GM23338 (cell line): ENCODE measurements around the gene SLC6A19. TPM values are rescaled to one million over a fixed set of nuclear protein-coding genes. Genes with fewer than 3 reads are reported as not detected.

Experiments
- ATAC-seq: fragments of 200-7000 bp; cut with Tn5 transposase; 3 replicates; pipeline ENCODE4 v1.9.1; 2020
- DNase-seq: peaks from one replicate; pipeline ENCODE4 v3.0.0-alpha.2; 2015; ENCODE audit warnings: low spot score
- H2AFZ ChIP-seq: fragments of 200-600 bp; sonication (generic); 2 replicates; pipeline ENCODE4 v1.8.0; 2016; ENCODE audit warnings: antibody characterized with exemption, mild to moderate bottlenecking, moderate library complexity
- H3F3A ChIP-seq: fragments of 200-600 bp; sonication (generic); replicated peaks from 2 replicates; pipeline ENCODE4 v1.8.0; 2017; ENCODE audit warnings: antibody characterized with exemption, mixed run types, low read depth
- H3K27ac ChIP-seq: fragments of 200-600 bp; sonication (generic); 2 replicates; pipeline ENCODE4 v1.6.1; 2016; ENCODE audit warnings: low read depth
- H3K27me3 ChIP-seq: fragments of 200-600 bp; sonication (generic); 2 replicates; pipeline ENCODE4 v1.8.0; 2016; ENCODE audit warnings: mild to moderate bottlenecking, mixed run types, moderate library complexity; ENCODE audit not compliant: insufficient read depth
- H3K36me3 ChIP-seq: fragments of 200-600 bp; sonication (generic); 2 replicates; pipeline ENCODE4 v1.8.0; 2016; ENCODE audit warnings: mild to moderate bottlenecking; ENCODE audit not compliant: insufficient read depth
- H3K4me1 ChIP-seq: fragments of 200-600 bp; sonication (generic); 2 replicates; pipeline ENCODE4 v1.8.0; 2016; ENCODE audit warnings: mild to moderate bottlenecking, moderate library complexity; ENCODE audit not compliant: insufficient read depth
- H3K4me2 ChIP-seq: fragments of 200-600 bp; sonication (generic); 2 replicates; pipeline ENCODE4 v1.7.1; 2017; ENCODE audit warnings: mixed run types
- H3K4me3 ChIP-seq: fragments of 200-600 bp; sonication (generic); 2 replicates; pipeline ENCODE4 v1.6.1; 2016; ENCODE audit warnings: mixed run types
- H3K79me2 ChIP-seq: fragments of 200-600 bp; sonication (generic); replicated peaks from 2 replicates; pipeline ENCODE4 v1.8.0; 2017; ENCODE audit warnings: mild to moderate bottlenecking; ENCODE audit not compliant: insufficient read depth
- H3K9me2 ChIP-seq: fragments of 200-600 bp; sonication (generic); 2 replicates; pipeline ENCODE4 v1.8.0; 2017; ENCODE audit not compliant: insufficient read depth
- H4K20me1 ChIP-seq: fragments of 200-600 bp; sonication (generic); replicated peaks from 2 replicates; pipeline ENCODE4 v1.8.0; 2017; ENCODE audit warnings: mild to moderate bottlenecking; ENCODE audit not compliant: insufficient read depth
- H3K27ac Mint-ChIP-seq: 2 replicates; pipeline ENCODE4 v1.8.0; 2020; ENCODE audit warnings: inconsistent platforms, mild to moderate bottlenecking, moderate library complexity, mixed read lengths
- H3K27me3 Mint-ChIP-seq: 3 replicates; pipeline ENCODE4 v1.8.0; 2022; ENCODE audit warnings: low read depth, mild to moderate bottlenecking, moderate library complexity, mixed read lengths, inconsistent platforms; ENCODE audit not compliant: insufficient read depth, poor library complexity
- H3K36me3 Mint-ChIP-seq: 3 replicates; pipeline ENCODE4 v1.8.0; 2021; ENCODE audit warnings: low read depth, mild to moderate bottlenecking, inconsistent platforms, moderate library complexity, mixed read lengths
- H3K4me1 Mint-ChIP-seq: 3 replicates; pipeline ENCODE4 v1.8.0; 2020; ENCODE audit warnings: mild to moderate bottlenecking, inconsistent platforms, mixed read lengths
- H3K4me3 Mint-ChIP-seq: 3 replicates; pipeline ENCODE4 v1.8.0; 2021; ENCODE audit warnings: moderate library complexity, mild to moderate bottlenecking, inconsistent platforms, mixed read lengths
- H3K9me3 Mint-ChIP-seq: 3 replicates; pipeline ENCODE4 v1.8.0; 2020; ENCODE audit warnings: moderate library complexity, mild to moderate bottlenecking, inconsistent platforms, mixed read lengths
- CREB1 ChIP-seq: fragments of 250-450 bp; sonication (Bioruptor Pico); IDR thresholded peaks from 2 replicates; pipeline ENCODE4 v1.5.0; 2020; ENCODE audit warnings: low read depth, mild to moderate bottlenecking, moderate library complexity
- EZH2 ChIP-seq: fragments of 200-600 bp; sonication (generic); IDR thresholded peaks from one replicate; pipeline ENCODE4 v1.8.0; 2017; ENCODE audit warnings: antibody characterized with exemption, mild to moderate bottlenecking, low read depth; ENCODE audit not compliant: unreplicated experiment
- EZH2phosphoT487 ChIP-seq: fragments of 200-600 bp; sonication (generic); IDR thresholded peaks from one replicate; pipeline ENCODE4 v1.8.1; 2018; ENCODE audit warnings: antibody characterized with exemption; ENCODE audit not compliant: unreplicated experiment
- NANOG ChIP-seq: IDR thresholded peaks from 2 replicates; pipeline ENCODE4 v1.6.1; 2016; ENCODE audit warnings: antibody characterized with exemption, borderline replicate concordance
- POLR2AphosphoS5 ChIP-seq: IDR thresholded peaks from 2 replicates; pipeline ENCODE4 v1.6.1; 2016; ENCODE audit warnings: antibody characterized with exemption, low read depth
- ZNF114 ChIP-seq: fragments of 250-450 bp; sonication (Bioruptor Pico); IDR thresholded peaks from 2 replicates; pipeline ENCODE4 v1.5.0; 2020; ENCODE audit warnings: mild to moderate bottlenecking, moderate library complexity
- ZNF331 ChIP-seq: fragments of 250-450 bp; sonication (Bioruptor Pico); IDR thresholded peaks from 2 replicates; pipeline ENCODE4 v1.5.0; 2020; ENCODE audit warnings: low read depth, mild to moderate bottlenecking, moderate library complexity
- polyA plus RNA-seq: library from polyadenylated mRNA; unstranded; fragments of >200 nt; fragmentation: Nextera tagmentation; extraction: Ambion mirVana; gene quantifications from 2 replicates; pipeline ENCODE4 v1.2.1, GENCODE V29; 2016
- total RNA-seq: library from RNA; depleted of rRNA; stranded (reverse); fragments of >200 nt; shearing (Covaris generic); gene quantifications from 2 replicates; pipeline ENCODE4 v1.2.3, GENCODE V29; 2014
- TF ChIP-seq, protein P1 (sequence below): fragments of 250-450 bp; sonication (Bioruptor Pico); IDR thresholded peaks from 2 replicates; pipeline ENCODE4 v1.5.0; 2020; ENCODE audit warnings: mild to moderate bottlenecking, moderate library complexity
- TF ChIP-seq, protein P2 (sequence below): IDR thresholded peaks from 2 replicates; pipeline ENCODE4 v1.6.1; 2016; ENCODE audit warnings: antibody characterized with exemption
- TF ChIP-seq, protein P3 (sequence below), 2 experiments: fragments of 200-600 bp in 1 of 2; sonication (generic) in 1 of 2; conservative IDR thresholded peaks; 2 replicates each; pipeline versions ENCODE4 v1.5.1 to v1.6.1; 2016 to 2017; ENCODE audit warnings: antibody characterized with exemption in 2 of 2, low read depth in 2 of 2, mild to moderate bottlenecking in 2 of 2, moderate library complexity in 1 of 2

SLC6A19 gene
- total and polyA plus RNA-seq, 2 experiments from 2014 or later = not detected

DNA sequence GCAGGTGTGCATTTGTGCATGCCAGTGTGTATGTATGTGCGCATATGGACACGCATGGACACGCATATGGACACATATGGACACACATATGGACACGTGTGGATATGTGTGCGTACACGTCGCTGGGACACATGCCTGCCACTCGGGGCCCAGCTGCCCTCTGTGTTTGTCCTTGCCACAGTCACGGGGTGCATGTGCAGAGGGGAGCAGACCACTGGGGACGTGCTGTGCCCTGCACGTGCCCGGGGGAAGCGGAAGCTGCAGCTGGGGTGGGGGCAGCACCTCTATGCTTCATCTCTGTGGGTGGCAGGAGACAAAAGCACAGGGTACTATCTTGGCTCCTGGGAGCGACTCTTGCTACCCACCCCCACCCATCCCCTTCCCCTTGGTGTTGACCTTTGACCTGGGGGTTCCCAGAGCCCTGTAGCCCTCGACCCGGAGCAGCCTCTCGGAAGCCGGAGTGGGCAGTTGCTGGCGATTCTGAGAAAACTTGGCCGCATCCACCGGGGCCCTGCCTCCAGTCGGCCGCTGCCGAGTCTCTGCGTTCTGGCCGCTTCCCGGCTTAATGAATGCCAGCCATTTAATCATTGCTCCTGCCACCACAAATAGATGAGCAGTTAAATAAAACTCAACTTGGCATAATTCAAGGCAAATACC lies 21.4 kb downstream of the SLC6A19 start (continued):
- TF ChIP-seq EZH2phosphoT487 (no peak), POLR2AphosphoS5 (no peak), NANOG (no peak)
- TF ChIP-seq, protein P1, sequence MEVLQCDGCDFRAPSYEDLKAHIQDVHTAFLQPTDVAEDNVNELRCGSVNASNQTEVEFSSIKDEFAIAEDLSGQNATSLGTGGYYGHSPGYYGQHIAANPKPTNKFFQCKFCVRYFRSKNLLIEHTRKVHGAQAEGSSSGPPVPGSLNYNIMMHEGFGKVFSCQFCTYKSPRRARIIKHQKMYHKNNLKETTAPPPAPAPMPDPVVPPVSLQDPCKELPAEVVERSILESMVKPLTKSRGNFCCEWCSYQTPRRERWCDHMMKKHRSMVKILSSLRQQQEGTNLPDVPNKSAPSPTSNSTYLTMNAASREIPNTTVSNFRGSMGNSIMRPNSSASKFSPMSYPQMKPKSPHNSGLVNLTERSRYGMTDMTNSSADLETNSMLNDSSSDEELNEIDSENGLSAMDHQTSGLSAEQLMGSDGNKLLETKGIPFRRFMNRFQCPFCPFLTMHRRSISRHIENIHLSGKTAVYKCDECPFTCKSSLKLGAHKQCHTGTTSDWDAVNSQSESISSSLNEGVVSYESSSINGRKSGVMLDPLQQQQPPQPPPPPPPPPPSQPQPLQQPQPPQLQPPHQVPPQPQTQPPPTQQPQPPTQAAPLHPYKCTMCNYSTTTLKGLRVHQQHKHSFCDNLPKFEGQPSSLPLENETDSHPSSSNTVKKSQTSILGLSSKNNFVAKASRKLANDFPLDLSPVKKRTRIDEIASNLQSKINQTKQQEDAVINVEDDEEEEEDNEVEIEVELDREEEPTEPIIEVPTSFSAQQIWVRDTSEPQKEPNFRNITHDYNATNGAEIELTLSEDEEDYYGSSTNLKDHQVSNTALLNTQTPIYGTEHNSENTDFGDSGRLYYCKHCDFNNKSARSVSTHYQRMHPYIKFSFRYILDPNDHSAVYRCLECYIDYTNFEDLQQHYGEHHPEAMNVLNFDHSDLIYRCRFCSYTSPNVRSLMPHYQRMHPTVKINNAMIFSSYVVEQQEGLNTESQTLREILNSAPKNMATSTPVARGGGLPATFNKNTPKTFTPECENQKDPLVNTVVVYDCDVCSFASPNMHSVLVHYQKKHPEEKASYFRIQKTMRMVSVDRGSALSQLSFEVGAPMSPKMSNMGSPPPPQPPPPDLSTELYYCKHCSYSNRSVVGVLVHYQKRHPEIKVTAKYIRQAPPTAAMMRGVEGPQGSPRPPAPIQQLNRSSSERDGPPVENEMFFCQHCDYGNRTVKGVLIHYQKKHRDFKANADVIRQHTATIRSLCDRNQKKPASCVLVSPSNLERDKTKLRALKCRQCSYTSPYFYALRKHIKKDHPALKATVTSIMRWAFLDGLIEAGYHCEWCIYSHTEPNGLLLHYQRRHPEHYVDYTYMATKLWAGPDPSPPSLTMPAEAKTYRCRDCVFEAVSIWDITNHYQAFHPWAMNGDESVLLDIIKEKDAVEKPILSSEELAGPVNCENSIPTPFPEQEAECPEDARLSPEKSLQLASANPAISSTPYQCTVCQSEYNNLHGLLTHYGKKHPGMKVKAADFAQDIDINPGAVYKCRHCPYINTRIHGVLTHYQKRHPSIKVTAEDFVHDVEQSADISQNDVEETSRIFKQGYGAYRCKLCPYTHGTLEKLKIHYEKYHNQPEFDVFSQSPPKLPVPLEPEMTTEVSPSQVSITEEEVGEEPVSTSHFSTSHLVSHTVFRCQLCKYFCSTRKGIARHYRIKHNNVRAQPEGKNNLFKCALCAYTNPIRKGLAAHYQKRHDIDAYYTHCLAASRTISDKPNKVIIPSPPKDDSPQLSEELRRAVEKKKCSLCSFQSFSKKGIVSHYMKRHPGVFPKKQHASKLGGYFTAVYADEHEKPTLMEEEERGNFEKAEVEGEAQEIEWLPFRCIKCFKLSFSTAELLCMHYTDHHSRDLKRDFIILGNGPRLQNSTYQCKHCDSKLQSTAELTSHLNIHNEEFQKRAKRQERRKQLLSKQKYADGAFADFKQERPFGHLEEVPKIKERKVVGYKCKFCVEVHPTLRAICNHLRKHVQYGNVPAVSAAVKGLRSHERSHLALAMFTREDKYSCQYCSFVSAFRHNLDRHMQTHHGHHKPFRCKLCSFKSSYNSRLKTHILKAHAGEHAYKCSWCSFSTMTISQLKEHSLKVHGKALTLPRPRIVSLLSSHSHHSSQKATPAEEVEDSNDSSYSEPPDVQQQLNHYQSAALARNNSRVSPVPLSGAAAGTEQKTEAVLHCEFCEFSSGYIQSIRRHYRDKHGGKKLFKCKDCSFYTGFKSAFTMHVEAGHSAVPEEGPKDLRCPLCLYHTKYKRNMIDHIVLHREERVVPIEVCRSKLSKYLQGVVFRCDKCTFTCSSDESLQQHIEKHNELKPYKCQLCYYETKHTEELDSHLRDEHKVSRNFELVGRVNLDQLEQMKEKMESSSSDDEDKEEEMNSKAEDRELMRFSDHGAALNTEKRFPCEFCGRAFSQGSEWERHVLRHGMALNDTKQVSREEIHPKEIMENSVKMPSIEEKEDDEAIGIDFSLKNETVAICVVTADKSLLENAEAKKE (CRISPR knock-in tag) = no peak

DNA sequence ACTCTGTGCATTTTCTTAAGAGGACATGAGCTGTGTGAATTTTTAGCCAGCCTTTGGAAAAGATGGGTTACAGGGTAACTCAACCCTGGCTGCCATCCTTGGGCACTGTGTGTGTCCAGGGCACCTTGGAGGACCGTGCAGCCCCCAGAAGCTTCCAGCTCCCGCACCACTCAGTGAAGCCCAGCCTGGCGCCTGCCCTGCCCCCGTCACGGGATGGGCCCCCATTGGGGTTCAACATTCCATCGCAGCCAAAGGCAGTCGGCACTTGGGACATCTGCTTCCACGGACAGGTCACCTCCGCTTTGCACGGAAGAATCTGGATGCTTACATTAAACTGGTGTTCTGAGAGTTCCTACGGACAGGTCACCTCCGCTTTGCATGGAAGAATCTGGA lies 21.9 kb downstream of the SLC6A19 start:
- no peaks in the 10 kb centered on the region for H3K27me3 ChIP-seq
- peaks cover 4% of the 10 kb centered on the region; the same call in 1 of the 2 replicates for H3K9me2 ChIP-seq
- H3K4me3 Mint-ChIP-seq = no peak overlapping the region
- H3K79me2 ChIP-seq = no peaks in the 10 kb centered on the region
- H2AFZ ChIP-seq = no peak overlapping the region
- no peak for ATAC-seq
- no peaks in the 10 kb centered on the region for H3K36me3 Mint-ChIP-seq
- no peak overlapping the region for H3K27ac ChIP-seq
- no peak for DNase-seq
- no peaks in the 10 kb centered on the region for H3K36me3 ChIP-seq
- H3K27ac Mint-ChIP-seq = no peak overlapping the region
- no peaks in the 10 kb centered on the region for H4K20me1 ChIP-seq
- no peak overlapping the region for H3K4me2 ChIP-seq
- peaks cover 15% of the 10 kb centered on the region for H3K4me1 Mint-ChIP-seq
- peaks cover 10% of the 10 kb centered on the region for H3F3A ChIP-seq
- H3K9me3 Mint-ChIP-seq = no peaks in the 10 kb centered on the region; the same call in 1 of the 3 replicates
- no peak overlapping the region for H3K4me3 ChIP-seq
- H3K4me1 ChIP-seq = no peaks in the 10 kb centered on the region
- H3K27me3 Mint-ChIP-seq = peaks cover 13% of the 10 kb centered on the region
- no peak for TF ChIP-seq CREB1 (CRISPR knock-in tag)
- TF ChIP-seq ZNF331 (CRISPR knock-in tag) = no peak
- TF ChIP-seq EZH2 = no peak
- TF ChIP-seq, protein P2, sequence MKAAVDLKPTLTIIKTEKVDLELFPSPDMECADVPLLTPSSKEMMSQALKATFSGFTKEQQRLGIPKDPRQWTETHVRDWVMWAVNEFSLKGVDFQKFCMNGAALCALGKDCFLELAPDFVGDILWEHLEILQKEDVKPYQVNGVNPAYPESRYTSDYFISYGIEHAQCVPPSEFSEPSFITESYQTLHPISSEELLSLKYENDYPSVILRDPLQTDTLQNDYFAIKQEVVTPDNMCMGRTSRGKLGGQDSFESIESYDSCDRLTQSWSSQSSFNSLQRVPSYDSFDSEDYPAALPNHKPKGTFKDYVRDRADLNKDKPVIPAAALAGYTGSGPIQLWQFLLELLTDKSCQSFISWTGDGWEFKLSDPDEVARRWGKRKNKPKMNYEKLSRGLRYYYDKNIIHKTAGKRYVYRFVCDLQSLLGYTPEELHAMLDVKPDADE = no peak
- TF ChIP-seq ZNF114 (CRISPR knock-in tag) = no peak
- TF ChIP-seq, protein P3, sequence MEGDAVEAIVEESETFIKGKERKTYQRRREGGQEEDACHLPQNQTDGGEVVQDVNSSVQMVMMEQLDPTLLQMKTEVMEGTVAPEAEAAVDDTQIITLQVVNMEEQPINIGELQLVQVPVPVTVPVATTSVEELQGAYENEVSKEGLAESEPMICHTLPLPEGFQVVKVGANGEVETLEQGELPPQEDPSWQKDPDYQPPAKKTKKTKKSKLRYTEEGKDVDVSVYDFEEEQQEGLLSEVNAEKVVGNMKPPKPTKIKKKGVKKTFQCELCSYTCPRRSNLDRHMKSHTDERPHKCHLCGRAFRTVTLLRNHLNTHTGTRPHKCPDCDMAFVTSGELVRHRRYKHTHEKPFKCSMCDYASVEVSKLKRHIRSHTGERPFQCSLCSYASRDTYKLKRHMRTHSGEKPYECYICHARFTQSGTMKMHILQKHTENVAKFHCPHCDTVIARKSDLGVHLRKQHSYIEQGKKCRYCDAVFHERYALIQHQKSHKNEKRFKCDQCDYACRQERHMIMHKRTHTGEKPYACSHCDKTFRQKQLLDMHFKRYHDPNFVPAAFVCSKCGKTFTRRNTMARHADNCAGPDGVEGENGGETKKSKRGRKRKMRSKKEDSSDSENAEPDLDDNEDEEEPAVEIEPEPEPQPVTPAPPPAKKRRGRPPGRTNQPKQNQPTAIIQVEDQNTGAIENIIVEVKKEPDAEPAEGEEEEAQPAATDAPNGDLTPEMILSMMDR (conservative IDR thresholded peaks at IDR 0.05; ENCODE audit: low read depth in 2 of 2) = no peak
